ENCODE results near the gene FAM131C.

Gene FAM131C

GRCh38 chr1:16032388-16033102, 40.9 kb downstream of the FAM131C start:
- TF ChIP-seq, protein P1, sequence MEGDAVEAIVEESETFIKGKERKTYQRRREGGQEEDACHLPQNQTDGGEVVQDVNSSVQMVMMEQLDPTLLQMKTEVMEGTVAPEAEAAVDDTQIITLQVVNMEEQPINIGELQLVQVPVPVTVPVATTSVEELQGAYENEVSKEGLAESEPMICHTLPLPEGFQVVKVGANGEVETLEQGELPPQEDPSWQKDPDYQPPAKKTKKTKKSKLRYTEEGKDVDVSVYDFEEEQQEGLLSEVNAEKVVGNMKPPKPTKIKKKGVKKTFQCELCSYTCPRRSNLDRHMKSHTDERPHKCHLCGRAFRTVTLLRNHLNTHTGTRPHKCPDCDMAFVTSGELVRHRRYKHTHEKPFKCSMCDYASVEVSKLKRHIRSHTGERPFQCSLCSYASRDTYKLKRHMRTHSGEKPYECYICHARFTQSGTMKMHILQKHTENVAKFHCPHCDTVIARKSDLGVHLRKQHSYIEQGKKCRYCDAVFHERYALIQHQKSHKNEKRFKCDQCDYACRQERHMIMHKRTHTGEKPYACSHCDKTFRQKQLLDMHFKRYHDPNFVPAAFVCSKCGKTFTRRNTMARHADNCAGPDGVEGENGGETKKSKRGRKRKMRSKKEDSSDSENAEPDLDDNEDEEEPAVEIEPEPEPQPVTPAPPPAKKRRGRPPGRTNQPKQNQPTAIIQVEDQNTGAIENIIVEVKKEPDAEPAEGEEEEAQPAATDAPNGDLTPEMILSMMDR (IDR thresholded peaks at IDR 0.05) = peak; percentile 64

DNA sequence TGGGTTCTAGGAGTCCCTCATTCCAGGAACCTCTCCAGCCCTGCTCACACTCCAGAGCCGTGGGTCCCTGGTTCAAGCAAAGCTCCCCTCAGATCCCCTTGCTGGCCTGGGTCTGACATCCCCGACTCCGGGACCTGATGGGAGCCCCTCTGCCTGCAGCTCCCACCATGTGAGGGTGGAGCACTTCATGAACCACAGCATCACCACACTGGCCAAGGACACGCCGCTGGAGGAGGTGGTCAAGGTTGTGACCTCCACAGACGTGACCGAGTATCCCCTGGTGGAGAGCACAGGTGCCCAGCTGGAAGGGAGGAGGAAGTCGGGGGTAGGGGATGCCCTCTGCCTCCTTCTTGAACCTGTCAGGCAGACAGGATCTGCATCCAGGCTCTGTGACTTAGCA, 41.9 kb downstream of the FAM131C start:
- TF ChIP-seq, protein P1 (IDR thresholded peaks at IDR 0.05) = no peak

DNA sequence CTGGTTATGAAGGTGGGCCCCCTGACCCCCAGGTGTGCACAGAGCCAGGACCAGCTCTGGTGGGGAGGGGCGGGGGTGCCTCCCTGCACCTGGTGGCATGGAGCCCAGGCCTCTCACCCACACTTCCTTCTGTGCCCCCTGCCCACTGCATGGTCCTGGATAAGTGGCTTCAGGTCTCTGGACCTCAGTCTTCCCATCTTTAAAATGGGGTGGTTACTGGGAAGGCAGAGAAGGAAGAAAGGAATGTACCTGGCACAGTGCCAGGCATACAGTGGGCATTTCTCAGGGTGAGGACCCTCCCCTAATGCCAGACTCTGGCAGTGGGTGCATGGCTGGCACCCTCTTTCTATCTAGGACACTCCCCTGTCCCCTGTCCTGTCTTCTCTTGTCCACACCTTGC, 44.2 kb downstream of the FAM131C start:
- TF ChIP-seq, protein P1 (IDR thresholded peaks at IDR 0.05) = no peak

- TF ChIP-seq, protein P1 (IDR thresholded peaks at IDR 0.05) = no peak
Measured at GRCh38 chr1:16028237-16029002, 45.0 kb downstream of the FAM131C start.

DNA sequence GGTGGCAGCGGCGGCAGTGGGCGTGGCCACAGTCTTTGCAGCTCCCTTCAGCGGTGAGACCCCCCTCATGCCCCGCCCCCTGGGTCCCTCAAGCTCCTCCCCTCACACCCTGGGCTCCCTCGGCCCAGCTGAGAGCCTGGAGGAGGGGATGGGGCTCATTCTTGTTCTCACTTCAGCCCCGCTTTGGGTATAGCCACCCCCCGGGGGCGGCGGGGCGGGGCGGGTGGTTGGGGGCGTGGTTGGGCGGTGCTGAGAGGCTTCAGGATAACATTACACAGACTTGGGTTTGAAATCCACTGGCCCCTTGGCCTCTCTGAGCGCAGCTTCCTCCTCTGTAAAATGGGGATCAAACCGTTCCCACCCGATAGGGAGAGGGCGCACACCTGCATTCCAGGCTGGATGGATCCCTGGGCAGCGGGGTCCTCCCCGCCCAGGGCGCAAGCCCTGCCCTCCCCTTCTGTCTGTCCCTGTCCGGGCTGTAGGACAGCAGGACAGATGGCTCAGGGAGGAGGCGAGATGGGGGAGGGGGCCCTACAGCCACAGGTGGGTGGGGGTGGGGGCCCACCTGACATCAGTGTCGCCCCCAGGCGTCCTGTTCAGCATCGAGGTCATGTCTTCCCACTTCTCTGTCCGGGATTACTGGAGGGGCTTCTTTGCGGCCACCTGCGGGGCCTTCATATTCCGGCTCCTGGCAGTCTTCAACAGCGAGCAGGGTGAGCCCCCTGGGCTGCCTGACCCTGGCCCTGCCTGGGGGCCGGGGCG, 46.5 kb downstream of the FAM131C start:
- TF ChIP-seq, protein P1 (IDR thresholded peaks at IDR 0.05) = no peak

DNA sequence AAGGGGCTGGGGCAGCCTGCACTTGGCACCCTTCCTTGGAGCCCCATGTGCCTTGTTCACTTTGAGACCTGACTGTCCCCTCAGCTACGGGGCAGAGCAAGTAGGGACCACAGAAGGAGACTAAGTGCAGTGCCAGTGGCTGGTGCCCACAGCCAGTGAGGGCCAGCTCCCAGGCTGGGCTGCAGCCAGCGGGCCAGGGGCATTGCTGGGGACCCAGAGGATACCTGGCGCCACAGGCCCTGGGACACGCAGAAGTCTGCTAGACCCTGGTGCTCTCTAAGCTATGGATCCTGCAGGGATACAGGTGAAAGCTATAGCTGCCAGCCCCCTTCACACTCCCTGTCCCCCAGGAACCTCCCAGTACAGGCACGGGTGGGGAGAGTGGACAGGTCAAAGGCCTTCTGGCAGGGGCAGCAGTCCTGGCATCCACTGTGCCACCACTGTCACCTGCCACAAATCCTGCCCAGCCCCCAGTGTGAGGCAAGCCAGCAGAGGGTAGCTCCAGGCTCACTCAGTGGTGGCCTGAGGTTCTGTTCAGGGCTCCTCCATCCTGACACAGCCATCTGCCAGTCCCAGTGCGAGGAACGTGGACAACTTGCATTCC, 50.3 kb downstream of the FAM131C start:
- TF ChIP-seq, protein P1 (IDR thresholded peaks at IDR 0.05) = no peak

DNA sequence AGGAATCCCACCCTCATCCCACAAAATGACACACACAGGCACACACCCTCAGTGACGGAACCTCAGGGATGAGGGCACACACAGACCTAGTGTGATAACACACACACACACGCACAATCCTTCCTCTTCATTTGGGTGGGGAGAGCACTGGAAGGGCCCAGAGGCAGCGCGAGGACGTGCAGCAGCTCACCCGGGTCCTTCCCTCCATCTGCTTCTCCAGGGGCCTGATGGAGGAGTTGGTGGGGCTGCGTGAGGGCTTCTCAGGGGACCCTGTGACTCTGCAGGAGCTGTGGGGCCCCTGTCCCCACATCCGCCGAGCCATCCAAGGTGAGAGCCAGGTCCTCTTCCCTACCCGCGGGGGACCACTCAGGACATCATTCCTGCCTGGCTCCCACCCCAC, 51.1 kb downstream of the FAM131C start:
- TF ChIP-seq, protein P1 (IDR thresholded peaks at IDR 0.05) = no peak

Data from LNCAP (cell line).